HTR-8/SVneo (cell line): ENCODE data around the gene CMSS1.

Experiments
- DNase-seq: peaks from one replicate; pipeline ENCODE4 v3.0.0; 2011; ENCODE audit warnings: low spot score, mixed read lengths; ENCODE audit not compliant: insufficient read length
- FAIRE-seq: peaks from 2 replicates; lab custom pipeline; 2011; peaks lifted over from hg19 to GRCh38; lab: Jason Lieb, UNC

The CMSS1 gene

DNA sequence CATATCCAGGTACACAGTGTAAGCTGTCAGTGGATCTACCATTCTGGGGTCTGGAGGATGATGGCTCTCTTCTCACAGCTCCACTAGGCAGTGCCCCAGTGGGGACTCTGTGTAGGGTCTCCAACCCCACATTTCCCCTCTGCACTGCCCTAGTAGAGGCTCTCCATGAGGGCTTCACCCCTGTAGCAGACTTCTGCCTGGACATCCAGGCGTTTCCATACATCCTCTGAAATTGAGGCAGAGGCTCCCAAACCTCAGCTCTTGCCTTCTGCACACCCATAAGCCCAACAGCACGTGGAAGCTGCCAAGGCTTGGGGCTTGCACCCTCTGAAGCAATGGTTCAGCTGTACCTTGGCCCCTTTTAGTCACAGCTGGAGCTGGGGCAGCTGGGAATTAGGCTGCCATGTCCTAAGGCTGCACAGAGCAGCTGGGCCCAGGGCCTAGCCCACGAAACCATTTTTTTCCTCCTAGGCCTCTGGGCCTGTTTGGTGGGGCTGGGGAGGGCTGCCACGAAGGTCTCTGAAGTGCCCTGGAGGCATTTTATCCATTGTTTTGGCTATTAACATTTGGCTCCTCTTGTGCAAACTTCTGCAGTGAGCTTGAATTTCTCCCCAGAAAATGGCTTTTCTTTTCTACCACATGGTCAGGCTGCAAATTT is 362.2 kb downstream of the CMSS1 start:
- FAIRE-seq (no peak), DNase-seq (no peak)

DNA sequence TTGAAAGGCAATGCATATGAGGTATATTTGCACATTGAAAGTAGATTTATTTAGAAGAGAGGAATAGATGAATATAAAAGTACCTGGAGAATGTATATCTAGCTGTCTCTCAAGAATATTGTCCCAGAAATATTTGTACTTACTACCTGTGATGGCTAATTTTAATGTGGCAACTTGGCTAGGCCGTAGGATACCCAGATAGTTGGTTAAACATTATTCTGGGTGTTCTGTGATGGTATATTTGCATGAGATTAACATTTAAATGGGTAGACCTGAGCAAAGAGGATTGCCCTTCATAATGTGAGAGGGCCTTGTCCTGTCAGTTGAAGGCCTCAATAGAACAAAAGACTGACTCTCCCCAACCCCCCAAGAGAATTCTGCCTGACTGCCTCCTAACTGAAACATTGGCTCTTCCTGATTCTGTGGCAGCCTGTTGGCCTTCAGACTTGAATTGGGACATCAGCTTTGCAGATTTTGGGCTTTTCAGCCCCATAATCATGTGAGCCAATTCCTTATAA is 366.0 kb downstream of the CMSS1 start:
- DNase-seq (no peak), FAIRE-seq (no peak)

DNA sequence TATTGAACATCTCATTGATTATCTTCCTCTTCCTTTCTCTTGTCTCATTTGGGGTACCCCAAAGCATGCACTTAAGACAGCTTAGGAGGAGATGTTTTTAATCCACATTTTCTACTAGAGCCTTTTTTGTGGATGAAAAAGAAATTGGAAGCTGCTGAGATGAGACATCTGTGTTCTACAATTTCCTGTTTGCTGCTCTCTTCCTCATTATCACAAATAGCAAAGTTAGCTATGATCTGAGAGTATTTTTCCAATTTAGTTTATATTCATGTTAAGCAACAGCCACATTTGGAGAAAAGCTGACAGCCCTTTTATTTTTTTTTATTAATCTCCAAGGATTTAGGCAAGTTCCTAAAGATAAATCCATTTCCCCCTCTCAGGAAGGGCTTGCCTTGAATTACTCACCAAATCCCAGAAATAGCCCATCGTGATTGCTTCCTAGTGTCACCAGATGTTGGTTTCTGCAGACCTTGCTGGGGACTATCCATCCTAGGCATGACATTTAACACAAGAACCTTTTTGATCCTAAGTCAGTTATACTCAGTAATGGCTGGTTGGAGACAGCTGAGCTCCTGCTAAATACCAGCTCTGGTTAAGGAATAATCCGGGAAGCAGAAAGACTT is 367.4 kb downstream of the CMSS1 start:
- FAIRE-seq (no peak), DNase-seq (no peak)

DNA sequence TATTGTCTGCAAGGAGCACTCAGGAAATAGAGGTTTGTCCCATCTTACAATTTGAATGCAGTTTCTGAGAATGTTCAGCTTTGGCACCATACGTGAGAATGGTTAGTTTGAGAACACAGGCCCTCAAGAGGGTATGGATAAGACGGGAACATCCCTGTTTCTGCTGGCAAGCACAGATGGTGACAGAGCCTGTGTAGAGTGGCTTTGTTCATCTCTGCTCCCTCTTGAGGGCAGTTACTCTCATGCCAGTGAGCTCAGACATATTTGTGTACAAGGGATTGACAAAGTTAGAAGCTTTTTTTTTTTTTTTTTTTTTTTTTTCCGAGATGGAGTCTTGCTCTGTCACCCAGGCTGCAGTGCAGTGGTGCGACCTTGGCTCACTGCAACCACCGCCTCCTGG is 368.2 kb downstream of the CMSS1 start:
- DNase-seq (no peak), FAIRE-seq (no peak)

DNA sequence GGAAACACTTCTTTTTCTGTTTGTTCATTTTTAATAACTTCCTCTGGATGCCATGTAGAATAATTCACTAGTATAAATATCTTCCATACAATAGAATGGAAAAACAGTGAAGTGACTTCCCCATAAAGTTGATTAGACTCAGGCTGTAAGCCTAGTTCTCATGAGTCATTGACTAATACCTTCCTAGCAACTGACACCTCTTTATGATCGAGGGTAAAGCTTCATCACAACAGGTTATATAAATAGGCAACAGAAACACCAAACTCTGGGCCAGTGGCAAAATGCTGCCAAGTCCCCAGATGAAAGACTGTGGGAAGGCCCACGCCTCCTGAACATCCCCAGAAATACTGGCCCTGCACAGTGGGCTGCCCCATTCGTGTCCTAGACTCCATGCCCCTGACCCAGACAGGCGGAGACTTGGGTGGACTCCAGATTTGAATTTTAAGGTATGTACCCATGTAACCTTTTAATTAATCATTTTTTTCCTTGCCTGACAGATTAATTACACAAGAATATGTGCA is 371.8 kb downstream of the CMSS1 start:
- no peak for FAIRE-seq
- DNase-seq: no peak

DNA sequence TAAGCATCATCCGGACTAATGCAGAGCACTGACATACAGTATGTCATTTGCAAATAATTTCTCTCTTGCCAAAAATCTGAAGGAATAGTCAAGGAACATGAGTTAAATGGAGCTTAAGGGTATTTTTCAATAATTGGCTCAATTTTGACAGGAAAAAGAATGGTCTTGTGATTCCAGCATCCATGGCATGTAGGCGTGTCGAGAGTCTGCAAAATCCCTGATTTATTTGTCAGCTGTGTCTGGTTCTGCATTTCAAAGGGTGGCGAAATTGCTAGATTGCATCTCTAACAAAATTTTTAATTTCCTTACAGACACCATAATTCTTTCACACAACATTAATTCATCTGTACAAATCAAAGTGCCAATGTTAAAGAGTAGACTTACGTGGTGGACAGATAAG is 377.7 kb downstream of the CMSS1 start:
- no peak for DNase-seq
- FAIRE-seq: no peak

DNA sequence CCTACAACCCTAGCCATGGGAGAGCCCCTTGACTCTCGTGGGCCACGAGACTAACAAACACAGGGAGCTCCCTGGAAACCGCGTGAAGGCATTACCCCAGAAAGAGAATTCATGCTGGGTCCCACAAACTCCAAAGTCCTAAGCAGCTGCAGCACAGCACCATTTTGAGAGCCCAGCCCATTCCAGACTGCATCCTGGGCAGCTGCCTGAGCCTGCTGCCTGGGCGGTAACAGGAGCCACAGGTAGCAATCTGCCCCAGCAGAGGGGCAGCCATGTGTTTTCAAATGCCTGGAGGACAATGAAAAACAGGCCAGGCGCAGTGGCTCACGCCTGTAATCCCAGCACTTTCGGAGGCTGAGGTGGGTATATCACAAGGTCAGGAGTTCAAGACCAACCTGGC is 380.2 kb downstream of the CMSS1 start:
- DNase-seq: no peak
- no peak for FAIRE-seq

DNA sequence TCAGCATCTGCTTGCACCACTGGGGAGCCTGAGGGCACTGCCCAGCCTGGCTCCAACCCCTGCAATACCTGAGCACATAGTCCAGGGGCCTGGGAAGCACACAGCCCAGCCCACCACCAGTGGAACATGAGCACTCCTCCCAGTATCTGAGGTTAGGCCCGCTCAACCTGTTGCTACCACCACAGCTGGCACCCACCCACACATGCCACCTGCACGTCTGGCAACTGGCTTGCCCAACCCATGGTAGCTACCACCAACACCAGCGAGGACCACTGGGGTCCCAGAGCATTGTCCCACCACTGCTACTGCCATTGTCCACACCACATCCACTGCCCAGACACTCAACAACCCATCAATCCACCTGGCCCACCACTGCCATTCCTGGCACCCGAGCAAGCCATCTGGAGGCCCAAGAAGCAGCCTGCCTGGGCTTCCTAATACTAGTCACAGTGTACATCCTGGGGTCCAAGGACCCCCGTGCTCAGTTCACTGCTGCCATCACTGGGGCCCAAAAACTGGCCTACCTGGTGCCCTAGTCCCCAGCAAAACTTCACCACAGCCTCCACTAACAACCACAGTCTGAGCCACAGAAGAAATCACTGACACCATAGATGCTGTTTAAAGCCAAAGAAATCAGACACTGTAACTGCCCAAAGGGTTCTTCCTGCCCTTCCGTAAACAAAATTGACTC is 381.1 kb downstream of the CMSS1 start:
- no peak for FAIRE-seq

DNA sequence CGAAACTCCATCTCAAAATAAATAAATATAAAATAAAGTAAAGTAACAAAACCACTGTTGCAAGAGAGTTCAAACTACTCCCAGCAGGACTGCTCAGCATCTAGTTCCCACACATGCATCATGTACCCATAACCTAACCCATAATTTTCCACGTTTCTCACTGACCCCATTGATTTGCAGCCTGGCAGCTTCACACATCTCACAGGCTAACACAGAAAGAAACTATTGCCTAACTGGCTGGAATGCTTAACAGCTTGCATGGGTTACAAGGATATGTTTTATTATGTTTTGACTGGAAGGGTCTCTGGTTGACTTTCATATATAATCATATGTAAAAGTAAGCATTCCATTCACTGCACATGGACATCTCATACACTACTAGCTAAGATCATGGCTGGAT is 387.5 kb downstream of the CMSS1 start:
- no peak for FAIRE-seq
- DNase-seq: no peak

More for the DNA sequence above, 381.1 kb downstream of the CMSS1 start:
- DNase-seq: no peak

DNA sequence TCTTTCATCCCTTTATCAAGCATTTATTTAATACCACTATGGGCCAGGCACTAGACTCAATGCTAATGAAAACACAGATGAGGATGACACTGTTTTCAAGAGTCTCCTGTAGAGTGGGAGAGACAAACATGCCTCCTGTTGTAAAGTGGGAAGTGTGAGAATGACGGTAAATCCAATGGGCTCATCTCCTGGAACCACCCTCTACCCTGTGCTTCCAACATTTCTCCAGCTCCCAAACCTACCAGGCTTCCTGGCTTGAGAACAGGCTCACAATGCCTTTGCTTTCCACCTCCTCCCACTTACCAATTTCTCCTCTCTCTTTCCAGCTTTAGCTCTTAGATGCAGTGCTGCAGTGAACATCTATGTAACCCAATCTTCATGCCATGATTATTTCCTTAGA is 389.0 kb downstream of the CMSS1 start:
- FAIRE-seq (no peak), DNase-seq (no peak)

DNA sequence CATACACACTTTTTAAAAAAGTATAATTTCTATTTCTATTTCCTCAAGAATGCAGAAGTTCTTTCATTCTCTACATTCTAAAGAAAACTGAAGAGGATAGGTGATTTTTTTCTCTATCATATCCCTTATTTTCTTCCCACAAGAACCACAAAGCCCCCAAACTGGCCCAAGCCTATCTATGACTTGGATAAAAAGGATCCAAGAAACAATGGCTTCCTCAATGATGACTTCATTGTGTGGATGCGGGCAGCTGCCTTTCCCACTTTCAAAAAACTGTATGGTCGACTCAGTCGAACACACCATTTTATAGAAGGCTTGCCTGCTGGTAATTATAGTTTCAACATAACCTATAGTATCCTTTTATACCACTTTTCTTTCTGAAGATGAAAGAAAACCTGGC is 390.2 kb downstream of the CMSS1 start:
- DNase-seq (no peak), FAIRE-seq (no peak)

DNA sequence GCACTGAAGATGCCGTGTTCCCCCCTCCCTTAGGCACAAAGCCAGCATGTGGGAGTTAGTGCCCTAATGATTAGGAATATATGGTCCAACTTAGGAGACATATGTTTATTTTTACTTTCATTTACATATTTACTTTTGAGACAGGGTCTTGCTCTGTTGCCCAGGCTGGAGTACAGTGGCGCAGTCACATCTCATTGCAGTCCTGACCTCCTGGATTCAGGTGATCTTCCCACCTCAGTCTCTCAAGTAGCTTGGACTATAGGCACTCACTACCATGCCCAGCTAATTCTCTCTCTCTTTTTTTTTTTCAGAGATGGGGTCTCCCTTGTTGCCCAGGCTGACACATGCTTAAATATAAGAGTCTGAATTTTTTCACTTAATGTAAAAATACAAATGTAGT is 391.5 kb downstream of the CMSS1 start:
- no peak for FAIRE-seq
- no peak for DNase-seq

DNA sequence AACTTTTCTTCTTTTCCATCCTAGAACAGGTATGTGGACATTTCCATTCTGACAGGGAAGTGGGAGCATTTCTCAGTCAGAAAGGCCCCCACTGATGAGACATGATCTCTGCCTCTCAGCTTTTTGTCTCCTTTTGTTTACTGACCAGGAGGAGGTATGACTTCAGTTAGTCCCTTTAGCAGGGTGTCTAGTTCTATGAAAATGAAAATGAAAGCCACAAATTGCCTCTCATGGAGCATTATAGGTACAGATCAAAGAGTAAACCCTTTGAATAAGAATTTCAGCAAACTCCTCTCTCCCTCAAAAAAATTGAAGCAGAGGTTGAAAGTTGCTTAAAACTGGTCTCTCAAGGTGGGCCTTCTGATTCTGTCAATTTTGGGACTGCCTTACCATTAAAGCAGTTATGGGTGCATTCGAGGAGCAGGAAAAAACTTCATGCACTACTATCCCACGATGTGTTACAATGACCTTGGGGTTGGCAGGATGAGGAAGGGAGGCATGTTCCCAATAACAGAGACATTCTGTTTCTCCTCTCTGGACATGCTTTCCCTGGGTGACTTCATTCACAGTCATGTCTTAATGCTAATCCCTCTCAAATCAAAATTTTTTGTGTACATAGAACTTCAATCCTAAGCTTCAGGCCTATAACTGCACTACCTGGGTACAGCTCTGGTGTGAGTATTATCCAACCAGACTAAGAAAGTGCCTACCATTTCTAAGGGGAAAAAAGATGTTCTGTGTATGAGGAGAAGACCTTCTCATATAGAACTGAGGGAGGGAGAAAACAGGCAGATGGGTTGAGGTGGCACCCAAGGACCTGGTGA is 392.5 kb downstream of the CMSS1 start:
- FAIRE-seq (no peak), DNase-seq (no peak)

DNA sequence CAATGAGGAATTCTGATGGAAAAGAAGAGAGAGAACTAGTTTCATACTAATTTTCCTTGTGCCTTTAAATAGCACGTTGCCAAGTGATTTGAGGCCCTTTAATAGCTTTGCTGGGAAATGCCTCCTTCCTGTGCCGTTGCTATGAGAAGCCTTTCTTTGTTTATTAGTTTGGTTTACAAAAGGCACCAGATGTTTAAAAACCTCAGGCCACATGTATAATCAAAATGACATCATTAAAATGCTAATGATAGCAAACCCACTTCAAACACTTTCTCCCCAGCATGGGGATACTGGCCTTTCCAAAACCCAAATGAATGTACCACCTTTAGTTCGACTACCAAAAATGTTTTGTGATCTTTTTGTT is 393.1 kb downstream of the CMSS1 start:
- DNase-seq (no peak), FAIRE-seq (no peak)

DNA sequence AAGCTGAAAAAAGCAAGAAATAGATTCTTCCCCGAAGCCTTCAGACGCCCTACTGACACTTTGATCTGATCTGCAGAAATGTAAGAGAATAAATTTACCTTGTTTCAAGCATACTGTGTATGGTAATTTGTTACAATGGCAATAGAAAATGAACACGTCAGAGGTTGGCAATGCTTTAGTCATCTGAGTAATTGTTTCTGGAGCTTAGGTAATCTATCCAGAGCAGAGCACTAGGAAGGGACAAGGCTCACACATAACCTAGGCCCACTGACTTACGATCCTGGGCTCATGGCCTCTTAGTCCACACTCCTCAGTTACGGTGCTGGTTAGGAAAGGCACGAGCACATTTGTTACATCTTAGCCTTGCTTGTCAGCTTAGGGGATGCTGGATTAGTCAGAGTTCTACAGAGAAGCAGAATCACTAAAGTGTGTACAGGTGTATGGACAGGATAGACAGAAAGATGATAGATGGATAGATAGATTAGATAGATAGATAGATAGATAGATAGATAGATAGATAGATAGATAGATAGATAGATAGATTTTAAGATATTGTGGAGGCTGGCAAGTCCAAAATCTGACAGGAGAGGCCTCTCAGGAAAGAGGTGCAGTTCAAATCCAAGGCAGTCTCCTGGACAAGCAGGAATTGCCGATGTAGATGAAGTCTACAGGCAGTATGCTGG is 396.4 kb downstream of the CMSS1 start:
- FAIRE-seq (no peak), DNase-seq (no peak)

DNA sequence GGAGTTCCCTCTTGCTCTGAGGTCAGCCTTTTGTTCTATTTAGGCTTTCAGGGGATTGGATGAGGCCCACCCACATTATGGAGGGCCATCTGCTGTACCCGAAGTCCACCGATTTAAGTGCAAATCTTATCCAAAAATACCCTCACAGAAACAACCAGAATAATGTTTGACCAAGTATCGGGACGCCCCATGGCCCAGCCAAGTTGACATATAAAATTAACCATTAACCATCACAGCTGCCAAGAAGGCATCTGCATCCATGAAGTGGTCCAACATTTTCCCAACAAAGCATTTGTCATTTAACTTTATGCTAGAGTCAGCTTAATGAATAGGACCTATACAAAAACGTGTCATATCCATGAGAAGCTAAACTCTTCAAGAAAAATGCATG is 396.9 kb downstream of the CMSS1 start:
- DNase-seq (no peak), FAIRE-seq (no peak)

DNA sequence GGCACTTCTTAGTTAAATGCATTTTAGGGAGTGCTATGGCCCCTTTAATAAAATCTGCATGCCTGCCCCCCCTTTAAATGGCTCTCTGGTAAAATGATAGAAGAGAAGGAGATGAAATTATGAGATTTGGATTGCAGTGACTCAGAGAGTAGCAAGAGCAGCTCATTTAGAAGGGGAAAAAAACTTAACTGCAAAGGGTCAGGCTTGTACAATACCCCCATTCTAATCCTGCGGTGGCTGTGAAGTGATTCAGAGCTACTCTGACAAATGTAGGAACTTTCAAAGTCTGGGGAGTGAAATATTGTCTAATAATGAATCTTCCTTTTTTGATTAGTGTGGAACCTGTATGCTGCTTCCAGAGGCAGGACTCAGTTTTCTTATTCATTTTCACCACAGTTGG is 399.1 kb downstream of the CMSS1 start:
- no peak for DNase-seq
- no peak for FAIRE-seq

DNA sequence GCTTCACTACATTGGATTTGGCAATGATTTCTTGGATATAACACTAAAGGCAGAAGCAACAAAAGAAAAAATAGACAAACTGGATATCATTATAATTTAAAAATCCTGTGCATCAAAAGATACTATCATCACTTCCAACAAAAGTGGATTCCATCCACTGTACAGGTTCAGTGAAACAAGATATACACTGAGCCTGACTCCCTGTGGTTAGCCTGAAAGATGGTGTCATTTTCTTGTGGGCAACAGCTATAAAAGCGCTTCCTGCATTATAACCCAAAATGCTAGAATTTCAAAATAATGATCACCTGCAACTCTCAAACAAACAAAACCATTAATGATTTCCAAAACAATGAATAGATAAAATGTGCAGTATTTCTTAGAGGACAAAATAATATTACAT is 403.5 kb downstream of the CMSS1 start:
- FAIRE-seq: no peak

DNA sequence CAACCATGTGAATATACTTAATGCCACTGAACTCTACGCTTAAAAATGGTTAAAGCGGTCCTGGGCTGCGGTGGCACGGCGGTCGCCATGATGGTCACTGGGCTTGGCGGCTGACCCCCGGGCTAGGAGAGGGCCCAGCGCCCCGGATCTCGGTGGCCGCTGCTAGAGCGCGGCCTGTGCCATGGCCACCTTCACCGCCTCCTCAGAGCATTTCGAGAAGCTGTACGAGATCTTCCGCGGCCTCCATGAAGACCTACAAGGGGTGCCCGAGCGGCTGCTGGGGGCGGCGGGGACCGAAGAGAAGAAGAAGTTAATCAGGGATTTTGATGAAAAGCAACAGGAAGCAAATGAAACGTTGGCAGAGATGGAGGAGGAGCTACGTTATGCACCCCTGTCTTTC is 407.5 kb downstream of the CMSS1 start:
- FAIRE-seq (peak; percentile 57), DNase-seq (no peak)

More for the DNA sequence above, 403.5 kb downstream of the CMSS1 start:
- no peak for DNase-seq

DNA sequence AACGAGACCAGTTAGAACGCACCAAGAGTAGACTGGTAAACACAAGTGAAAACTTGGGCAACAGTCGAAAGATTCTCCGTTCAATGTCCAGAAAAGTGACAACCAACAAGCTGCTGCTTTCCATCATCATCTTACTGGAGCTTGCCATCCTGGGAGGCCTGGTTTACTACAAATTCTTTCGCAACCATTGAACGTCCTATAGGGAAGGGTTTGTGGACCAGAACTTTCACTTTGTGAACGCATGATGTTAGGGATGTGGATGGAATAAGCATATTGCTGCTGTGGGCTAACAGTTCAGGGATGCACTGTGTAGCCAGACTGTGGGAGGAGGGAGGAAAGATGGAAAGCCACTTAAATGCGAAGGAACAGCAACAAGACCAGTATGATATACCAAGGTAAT is 408.2 kb downstream of the CMSS1 start:
- FAIRE-seq (no peak), DNase-seq (no peak)
